Fibroblast of lung (primary cell): ENCODE measurements around the gene LSM3. TPM values are rescaled to one million over a fixed set of nuclear protein-coding genes. Genes with fewer than 3 reads are reported as not detected.

Experiments
- DNase-seq, 2 donors: peaks; one replicate each; pipeline versions ENCODE4 v3.0.0 to v3.0.0-alpha.2; 2010; ENCODE audit warnings: low read depth in 2 of 2
- H2AFZ ChIP-seq: 2 replicates; pipeline ENCODE4 v1.5.1; 2012; ENCODE audit warnings: low read length, control low read depth, inconsistent platforms
- H3K27ac ChIP-seq: 2 replicates; pipeline ENCODE4 v1.5.1; 2011; ENCODE audit warnings: low read length, control low read depth; ENCODE audit not compliant: insufficient read depth
- H3K27me3 ChIP-seq: 2 replicates; pipeline ENCODE4 v1.5.1; 2011; ENCODE audit warnings: mild to moderate bottlenecking, low read length; ENCODE audit not compliant: control insufficient read depth, insufficient read depth
- H3K36me3 ChIP-seq: 2 replicates; pipeline ENCODE4 v1.5.1; 2011; ENCODE audit warnings: low read length; ENCODE audit not compliant: control insufficient read depth, insufficient read depth
- H3K4me1 ChIP-seq: 2 replicates; pipeline ENCODE4 v1.5.1; 2011; ENCODE audit warnings: low read length; ENCODE audit not compliant: control insufficient read depth, insufficient read depth; ENCODE audit errors: extremely low read depth
- H3K4me2 ChIP-seq: 2 replicates; pipeline ENCODE4 v1.5.1; 2011; ENCODE audit warnings: low read length, control low read depth; ENCODE audit not compliant: insufficient read depth; ENCODE audit errors: extremely low read depth
- H3K4me3 ChIP-seq, 4 experiments: fragments of 200-600 bp in 1 of 4; sonication (generic) in 1 of 4; replicated peaks in 1 of 4; 2 replicates each; pipeline ENCODE4 v1.5.1; 2011 to 2016; ENCODE audit warnings: low read length in 4 of 4, low read depth in 3 of 4, mild to moderate bottlenecking in 3 of 4, control low read depth in 2 of 4, inconsistent platforms in 1 of 4, mixed read lengths in 1 of 4; ENCODE audit not compliant: insufficient read depth in 1 of 4; ENCODE audit errors: control extremely low read depth in 1 of 4
- H3K79me2 ChIP-seq: 2 replicates; pipeline ENCODE4 v1.5.1; 2012; ENCODE audit warnings: mild to moderate bottlenecking, low read length, inconsistent platforms; ENCODE audit not compliant: control insufficient read depth, insufficient read depth
- H3K9ac ChIP-seq: 2 replicates; pipeline ENCODE4 v1.5.1; 2011; ENCODE audit warnings: mild to moderate bottlenecking, low read length, control low read depth; ENCODE audit not compliant: insufficient read depth
- H3K9me3 ChIP-seq: 2 replicates; pipeline ENCODE4 v1.5.1; 2012; ENCODE audit warnings: low read depth, low read length; ENCODE audit not compliant: control insufficient read depth, insufficient read depth
- H4K20me1 ChIP-seq: 2 replicates; pipeline ENCODE4 v1.5.1; 2011; ENCODE audit warnings: low read length; ENCODE audit not compliant: control insufficient read depth, insufficient read depth; ENCODE audit errors: extremely low read depth
- EZH2 ChIP-seq: IDR thresholded peaks from 2 replicates; pipeline ENCODE4 v1.5.1; 2012; ENCODE audit warnings: low read length, control low read depth, mild to moderate bottlenecking; ENCODE audit errors: missing control alignments
- polyA plus RNA-seq, 2 donors: library from polyadenylated mRNA; depleted of rRNA in 1 of 2; stranded (reverse) in 1 of 2; unstranded in 1 of 2; fragments of >200 nt; gene quantifications; 2 replicates each; pipeline ENCODE4 v1.2.1, GENCODE V29; 2011 to 2012; ENCODE audit warnings: missing spikeins in 1 of 2
- total RNA-seq: library from RNA; depleted of rRNA; stranded (reverse); fragments of >200 nt; gene quantifications from 2 replicates; pipeline ENCODE4 v1.2.1, GENCODE V29; 2014
- TF ChIP-seq, protein P1 (sequence below), 2 donors: IDR thresholded peaks in 1 of 2; conservative IDR thresholded peaks in 1 of 2; 1 replicate in 1 of 2; 2 replicates in 1 of 2; pipeline ENCODE4 v1.5.1; 2011 to 2012; ENCODE audit warnings: low read length in 2 of 2, control low read depth in 1 of 2, inconsistent platforms in 1 of 2, low read depth in 1 of 2, mild to moderate bottlenecking in 1 of 2

LSM3 gene
- total and polyA plus RNA-seq, 2 donors (not counting 1 experiment from before 2014, with no cell fraction given), result 5.1 to 14.9 TPM

- no peaks in the 10 kb centered on the region for H3K27me3 ChIP-seq
- peaks cover 1% of the 10 kb centered on the region for H4K20me1 ChIP-seq
- no peak overlapping the region for H3K27ac ChIP-seq
- no peak overlapping the region for H2AFZ ChIP-seq
- DNase-seq, result no peak
- TF ChIP-seq, protein P1, sequence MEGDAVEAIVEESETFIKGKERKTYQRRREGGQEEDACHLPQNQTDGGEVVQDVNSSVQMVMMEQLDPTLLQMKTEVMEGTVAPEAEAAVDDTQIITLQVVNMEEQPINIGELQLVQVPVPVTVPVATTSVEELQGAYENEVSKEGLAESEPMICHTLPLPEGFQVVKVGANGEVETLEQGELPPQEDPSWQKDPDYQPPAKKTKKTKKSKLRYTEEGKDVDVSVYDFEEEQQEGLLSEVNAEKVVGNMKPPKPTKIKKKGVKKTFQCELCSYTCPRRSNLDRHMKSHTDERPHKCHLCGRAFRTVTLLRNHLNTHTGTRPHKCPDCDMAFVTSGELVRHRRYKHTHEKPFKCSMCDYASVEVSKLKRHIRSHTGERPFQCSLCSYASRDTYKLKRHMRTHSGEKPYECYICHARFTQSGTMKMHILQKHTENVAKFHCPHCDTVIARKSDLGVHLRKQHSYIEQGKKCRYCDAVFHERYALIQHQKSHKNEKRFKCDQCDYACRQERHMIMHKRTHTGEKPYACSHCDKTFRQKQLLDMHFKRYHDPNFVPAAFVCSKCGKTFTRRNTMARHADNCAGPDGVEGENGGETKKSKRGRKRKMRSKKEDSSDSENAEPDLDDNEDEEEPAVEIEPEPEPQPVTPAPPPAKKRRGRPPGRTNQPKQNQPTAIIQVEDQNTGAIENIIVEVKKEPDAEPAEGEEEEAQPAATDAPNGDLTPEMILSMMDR (conservative IDR thresholded peaks at IDR 0.05 in 1 of 2, IDR thresholded peaks at IDR 0.05 in 1 of 2; ENCODE audit: low read depth in 1 of 2, low read length in 2 of 2), result no peak
- no peak for TF ChIP-seq EZH2
- peaks cover 3% of the 10 kb centered on the region for H3K9me3 ChIP-seq
- H3K4me3 ChIP-seq, result no peak overlapping the region
- no peaks in the 10 kb centered on the region for H3K4me1 ChIP-seq
- H3K36me3 ChIP-seq, result peaks cover 30% of the 10 kb centered on the region
- H3K79me2 ChIP-seq, result no peaks in the 10 kb centered on the region
- no peak overlapping the region for H3K4me2 ChIP-seq
- H3K9ac ChIP-seq, result no peak overlapping the region
Observed at GRCh38 chr3:14158370-14158769, 20.2 kb upstream of the LSM3 start.

- no peaks in the 10 kb centered on the region for H3K79me2 ChIP-seq
- H3K36me3 ChIP-seq, result peaks cover 24% of the 10 kb centered on the region
- H3K9ac ChIP-seq, result no peak overlapping the region
- no peak overlapping the region for H3K4me3 ChIP-seq
- H3K9me3 ChIP-seq, result peaks cover 3% of the 10 kb centered on the region
- H3K4me2 ChIP-seq, result no peak overlapping the region
- no peak overlapping the region for H2AFZ ChIP-seq
- no peaks in the 10 kb centered on the region for H3K27me3 ChIP-seq
- H3K27ac ChIP-seq, result no peak overlapping the region
- TF ChIP-seq, protein P1 (conservative IDR thresholded peaks at IDR 0.05 in 1 of 2, IDR thresholded peaks at IDR 0.05 in 1 of 2; ENCODE audit: low read depth in 1 of 2, low read length in 2 of 2), result no peak
- no peak for TF ChIP-seq EZH2
- no peak for DNase-seq
- peaks cover 1% of the 10 kb centered on the region for H4K20me1 ChIP-seq
- H3K4me1 ChIP-seq, result no peaks in the 10 kb centered on the region
Observed at GRCh38 chr3:14159426-14159825, 19.2 kb upstream of the LSM3 start.

GRCh38 chr3:14161282-14161681, 17.3 kb upstream of the LSM3 start:
- H3K9me3 ChIP-seq, result peaks cover 3% of the 10 kb centered on the region
- H3K4me1 ChIP-seq, result no peaks in the 10 kb centered on the region
- no peak overlapping the region for H3K9ac ChIP-seq
- no peak overlapping the region for H3K27ac ChIP-seq
- H3K4me2 ChIP-seq, result no peak overlapping the region
- H4K20me1 ChIP-seq, result peaks cover 1% of the 10 kb centered on the region
- H2AFZ ChIP-seq, result no peak overlapping the region
- TF ChIP-seq EZH2, result no peak
- TF ChIP-seq, protein P1 (conservative IDR thresholded peaks at IDR 0.05 in 1 of 2, IDR thresholded peaks at IDR 0.05 in 1 of 2; ENCODE audit: low read depth in 1 of 2, low read length in 2 of 2), result no peak
- H3K4me3 ChIP-seq, result no peak overlapping the region
- H3K79me2 ChIP-seq, result no peaks in the 10 kb centered on the region
- no peak for DNase-seq
- no peaks in the 10 kb centered on the region for H3K27me3 ChIP-seq
- H3K36me3 ChIP-seq, result peaks cover 31% of the 10 kb centered on the region
